HEK293 (cell line): ENCODE results near the gene IFNL1.
"Not testable (repeated sequence)": the region's sequence is repeated elsewhere in the genome, so short reads cannot be mapped to it uniquely, and the experiment has no call there.

ENCODE experiments used
- CTCF ChIA-PET: fragments of 350-600 bp; formaldehyde crosslinking; extraction: SDS; loops from one replicate; lab custom pipeline; 2021; ENCODE audit warnings: antibody characterized with exemption; lab: Yijun Ruan, JAX
- POLR2A ChIA-PET: fragments of 300-600 bp; formaldehyde crosslinking; extraction: SDS; loops from one replicate; lab custom pipeline; 2020; ENCODE audit warnings: antibody characterized with exemption, inconsistent platforms; lab: Yijun Ruan, JAX
- H3K27ac ChIP-seq: fragments of 200-500 bp; sonication (Bioruptor generic); 2 replicates; pipeline ENCODE4 v1.5.1; 2014; ENCODE audit warnings: low read depth, low read length, control low read depth, inconsistent platforms; ENCODE audit errors: extremely low read depth
- H3K36me3 ChIP-seq, 2 experiments: fragments of 200-500 bp in 1 of 2; sonication (Bioruptor generic) in 1 of 2; 1 replicate in 1 of 2; 2 replicates in 1 of 2; pipeline ENCODE4 v1.5.1; 2014 to 2017; ENCODE audit warnings: inconsistent platforms in 2 of 2, low read length in 2 of 2; ENCODE audit not compliant: control insufficient read depth in 2 of 2, insufficient read depth in 1 of 2
- H3K4me1 ChIP-seq: fragments of 200-500 bp; sonication (Bioruptor generic); 2 replicates; pipeline ENCODE4 v1.5.1; 2014; ENCODE audit warnings: mild to moderate bottlenecking, low read length, inconsistent platforms; ENCODE audit not compliant: control insufficient read depth, insufficient read depth
- H3K4me3 ChIP-seq: 2 replicates; pipeline ENCODE4 v1.5.1; 2011; ENCODE audit warnings: low read depth, mild to moderate bottlenecking, control low read depth, low read length, moderate library complexity
- H3K9me3 ChIP-seq: fragments of 200-500 bp; sonication (Bioruptor generic); 2 replicates; pipeline ENCODE4 v1.5.1; 2014; ENCODE audit warnings: low read depth, low read length, inconsistent platforms; ENCODE audit not compliant: control insufficient read depth, insufficient read depth
- GLIS1 ChIP-seq: fragments of 450-650 bp; formaldehyde crosslinking; IDR thresholded peaks from 2 replicates; pipeline ENCODE4 v1.5.1; 2016; ENCODE audit warnings: missing biosample characterization, missing genetic modification characterization
- IKZF3 ChIP-seq: fragments of 450-650 bp; IDR thresholded peaks from 2 replicates; pipeline ENCODE4 v1.5.0; 2018; ENCODE audit warnings: missing biosample characterization, mild to moderate bottlenecking, missing genetic modification characterization, moderate library complexity
- PRDM1 ChIP-seq: fragments of 450-650 bp; formaldehyde crosslinking; IDR thresholded peaks from 2 replicates; pipeline ENCODE4; 2016; ENCODE audit warnings: missing biosample characterization, missing genetic modification characterization
- PRDM2 ChIP-seq: fragments of 450-650 bp; formaldehyde crosslinking; IDR thresholded peaks from 2 replicates; pipeline ENCODE4 v1.5.1; 2016; ENCODE audit warnings: missing biosample characterization, missing genetic modification characterization, borderline replicate concordance
- WT1 ChIP-seq: fragments of 450-650 bp; formaldehyde crosslinking; IDR thresholded peaks from 2 replicates; pipeline ENCODE4 v1.5.1; 2016; ENCODE audit warnings: missing biosample characterization, missing genetic modification characterization
- ZBTB17 ChIP-seq: fragments of 450-650 bp; formaldehyde crosslinking; IDR thresholded peaks from 2 replicates; pipeline ENCODE4 v1.5.1; 2016; ENCODE audit warnings: missing biosample characterization, missing genetic modification characterization
- ZBTB20 ChIP-seq: fragments of 450-650 bp; formaldehyde crosslinking; IDR thresholded peaks from 2 replicates; pipeline ENCODE4 v1.5.1; 2016; ENCODE audit warnings: missing biosample characterization, missing genetic modification characterization
- ZBTB48 ChIP-seq: fragments of 450-650 bp; formaldehyde crosslinking; IDR thresholded peaks from 2 replicates; pipeline ENCODE4 v1.5.1; 2016; ENCODE audit warnings: missing biosample characterization, missing genetic modification characterization
- ZFHX2 ChIP-seq: fragments of 450-650 bp; formaldehyde crosslinking; conservative IDR thresholded peaks from 2 replicates; pipeline ENCODE4 v1.5.1; 2016; ENCODE audit warnings: missing biosample characterization, missing genetic modification characterization
- ZFP37 ChIP-seq: fragments of 450-650 bp; formaldehyde crosslinking; IDR thresholded peaks from 2 replicates; pipeline ENCODE4 v1.5.1; 2016; ENCODE audit warnings: missing biosample characterization, missing genetic modification characterization
- ZNF10 ChIP-seq: fragments of 450-650 bp; formaldehyde crosslinking; IDR thresholded peaks from 2 replicates; pipeline ENCODE4 v1.5.1; 2017; ENCODE audit warnings: missing biosample characterization, missing genetic modification characterization
- ZNF140 ChIP-seq: fragments of 450-650 bp; formaldehyde crosslinking; IDR thresholded peaks from 2 replicates; pipeline ENCODE4 v1.5.1; 2016; ENCODE audit warnings: missing biosample characterization, missing genetic modification characterization
- ZNF239 ChIP-seq: fragments of 450-650 bp; formaldehyde crosslinking; IDR thresholded peaks from 2 replicates; pipeline ENCODE4 v1.5.1; 2016; ENCODE audit warnings: missing biosample characterization, missing genetic modification characterization
- ZNF266 ChIP-seq: fragments of 450-650 bp; formaldehyde crosslinking; IDR thresholded peaks from 2 replicates; pipeline ENCODE4 v1.5.1; 2016; ENCODE audit warnings: missing biosample characterization, missing genetic modification characterization, low read depth
- ZNF362 ChIP-seq: fragments of 450-650 bp; formaldehyde crosslinking; IDR thresholded peaks from 2 replicates; pipeline ENCODE4 v1.5.1; 2016; ENCODE audit warnings: missing biosample characterization, missing genetic modification characterization
- ZNF561 ChIP-seq: fragments of 450-650 bp; IDR thresholded peaks from 2 replicates; pipeline ENCODE4 v1.5.1; 2018; ENCODE audit warnings: missing biosample characterization, missing genetic modification characterization, borderline replicate concordance
- ZNF707 ChIP-seq: fragments of 450-650 bp; formaldehyde crosslinking; IDR thresholded peaks from 2 replicates; pipeline ENCODE4 v1.5.1; 2016; ENCODE audit warnings: missing biosample characterization, missing genetic modification characterization
- ZNF747 ChIP-seq: fragments of 450-650 bp; formaldehyde crosslinking; IDR thresholded peaks from 2 replicates; pipeline ENCODE4 v1.5.1; 2016; ENCODE audit warnings: missing biosample characterization, missing genetic modification characterization
- ZNF76 ChIP-seq: fragments of 450-650 bp; formaldehyde crosslinking; IDR thresholded peaks from 2 replicates; pipeline ENCODE4; 2016; ENCODE audit warnings: low read depth, missing biosample characterization, missing genetic modification characterization, borderline replicate concordance
- ZNF785 ChIP-seq: fragments of 450-650 bp; formaldehyde crosslinking; IDR thresholded peaks from 2 replicates; pipeline ENCODE4 v1.5.1; 2016; ENCODE audit warnings: missing biosample characterization, missing genetic modification characterization
- ZSCAN30 ChIP-seq: fragments of 450-650 bp; IDR thresholded peaks from 2 replicates; pipeline ENCODE4 v1.5.1; 2018; ENCODE audit warnings: missing biosample characterization, mild to moderate bottlenecking, missing genetic modification characterization, moderate library complexity
- ZXDB ChIP-seq: fragments of 450-650 bp; formaldehyde crosslinking; IDR thresholded peaks from 2 replicates; pipeline ENCODE4 v1.5.1; 2016; ENCODE audit warnings: missing biosample characterization, missing genetic modification characterization
- TF ChIP-seq, protein P1 (sequence below): fragments of 450-650 bp; formaldehyde crosslinking; IDR thresholded peaks from 2 replicates; pipeline ENCODE4 v1.5.1; 2016; ENCODE audit warnings: missing biosample characterization, missing genetic modification characterization, low read depth

The IFNL1 gene

DNA sequence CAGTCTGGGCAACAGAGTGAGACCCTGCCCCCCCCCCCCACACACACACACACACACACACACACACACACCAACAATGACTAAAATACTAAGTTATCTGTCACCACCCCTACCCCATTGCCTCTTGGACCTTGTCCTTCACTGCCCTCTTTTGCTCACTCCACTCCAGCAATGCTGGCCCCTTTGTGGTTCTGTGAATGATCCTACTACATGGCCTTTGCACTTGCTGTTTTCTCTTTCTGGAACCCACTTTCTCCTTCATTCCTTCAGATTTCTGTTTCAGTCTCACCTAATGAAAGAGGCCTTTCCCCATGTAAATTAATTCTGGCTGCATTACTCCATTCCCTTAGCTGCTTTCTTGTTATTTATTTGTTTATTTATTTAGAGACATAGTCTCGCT, 43.5 kb downstream of the IFNL1 start (continued):
- TF ChIP-seq ZNF362 = no peak
- TF ChIP-seq, all 188 proteins: peak for 4

DNA sequence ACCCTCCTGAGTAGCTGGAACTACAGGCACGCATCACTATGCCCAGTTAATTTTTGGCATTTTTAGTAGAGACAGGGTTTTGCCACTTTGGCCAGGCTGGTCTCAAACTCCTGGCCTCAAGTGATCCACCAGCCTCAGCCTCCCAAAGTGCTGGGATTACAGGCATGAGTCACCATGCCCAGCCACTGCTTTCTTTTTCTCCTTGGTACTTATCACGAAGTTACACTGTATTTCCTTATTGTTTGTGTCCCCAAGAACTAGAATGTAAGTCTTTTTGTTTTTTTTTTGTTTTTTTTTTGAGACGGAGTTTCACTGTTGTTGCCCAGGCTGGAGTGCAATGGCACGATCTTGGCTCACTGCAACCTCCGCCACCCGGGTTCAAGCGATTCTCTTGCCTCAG, 43.9 kb downstream of the IFNL1 start:
- ChIA-PET POLR2A (interaction anchor here (1.5 to 1.7 kb wide), 2 partner anchors 29 to 51 kb away, joined by 3 read pairs; partner anchors contain the start of genes MED29 and PAF1), CTCF (interaction anchor here (0.7 to 3.5 kb wide), 5 partner anchors 9 to 378 kb away, joined by 3 to 14 read pairs (median 4); no protein-coding TSS in a partner anchor)
- not testable (repeated sequence) for H3K9me3 ChIP-seq
- peaks cover 11 to 16% of the 10 kb centered on the region in 2 experiments for H3K36me3 ChIP-seq
- TF ChIP-seq ZNF785 (tag by site-specific recombination) (peak; percentile 5; the same call in 1 of the 2 replicates), ZNF10 (tag by site-specific recombination) (0 out of 2 replicates have a peak, but pooled peaks have one; percentile 43), ZFP37 (tag by site-specific recombination) (0 out of 2 replicates have a peak, but pooled peaks have one; percentile 21), ZBTB17 (tag by site-specific recombination) (0 out of 2 replicates have a peak, but pooled peaks have one; percentile 31), ZNF747 (tag by site-specific recombination) (0 out of 2 replicates have a peak, but pooled peaks have one; percentile 25)
- TF ChIP-seq, protein P1, sequence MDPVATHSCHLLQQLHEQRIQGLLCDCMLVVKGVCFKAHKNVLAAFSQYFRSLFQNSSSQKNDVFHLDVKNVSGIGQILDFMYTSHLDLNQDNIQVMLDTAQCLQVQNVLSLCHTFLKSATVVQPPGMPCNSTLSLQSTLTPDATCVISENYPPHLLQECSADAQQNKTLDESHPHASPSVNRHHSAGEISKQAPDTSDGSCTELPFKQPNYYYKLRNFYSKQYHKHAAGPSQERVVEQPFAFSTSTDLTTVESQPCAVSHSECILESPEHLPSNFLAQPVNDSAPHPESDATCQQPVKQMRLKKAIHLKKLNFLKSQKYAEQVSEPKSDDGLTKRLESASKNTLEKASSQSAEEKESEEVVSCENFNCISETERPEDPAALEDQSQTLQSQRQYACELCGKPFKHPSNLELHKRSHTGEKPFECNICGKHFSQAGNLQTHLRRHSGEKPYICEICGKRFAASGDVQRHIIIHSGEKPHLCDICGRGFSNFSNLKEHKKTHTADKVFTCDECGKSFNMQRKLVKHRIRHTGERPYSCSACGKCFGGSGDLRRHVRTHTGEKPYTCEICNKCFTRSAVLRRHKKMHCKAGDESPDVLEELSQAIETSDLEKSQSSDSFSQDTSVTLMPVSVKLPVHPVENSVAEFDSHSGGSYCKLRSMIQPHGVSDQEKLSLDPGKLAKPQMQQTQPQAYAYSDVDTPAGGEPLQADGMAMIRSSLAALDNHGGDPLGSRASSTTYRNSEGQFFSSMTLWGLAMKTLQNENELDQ (tag by site-specific recombination) = peak; percentile 2; the same call in 1 of the 2 replicates
- TF ChIP-seq, all 188 proteins: peak for 6; not testable (repeated sequence) for 182
- H3K27ac ChIP-seq, H3K4me3 ChIP-seq: not testable (repeated sequence)
- H3K4me1 ChIP-seq = peaks cover 22% of the 10 kb centered on the region

- Histone ChIP-seq H3K27ac (peak overlapping the region; percentile 90), H3K36me3 (peaks cover 21 to 27% of the 10 kb centered on the region in 2 experiments), H3K4me3 (peak overlapping the region; percentile 52), H3K4me1 (peaks cover 33% of the 10 kb centered on the region), H3K9me3 (no peaks in the 10 kb centered on the region)
- ChIA-PET CTCF (interaction anchor here (0.7 to 3.5 kb wide), 7 partner anchors 9 to 290 kb away, joined by 3 to 14 read pairs (median 4); partner anchors contain the start of gene SYCN), POLR2A (interaction anchor here (0.6 to 1.9 kb wide), 10 partner anchors 10 to 664 kb away, joined by 3 to 26 read pairs (median 5); partner anchors contain the start of genes MED29, PAF1 and RPS16)
- TF ChIP-seq ZNF561 (tag by site-specific recombination) = no peak
- no peak for TF ChIP-seq ZSCAN30 (tag by site-specific recombination)
- TF ChIP-seq WT1 = peak; percentile 83
- 0 out of 2 replicates have a peak, but pooled peaks have one; percentile 17 for TF ChIP-seq IKZF3 (tag by site-specific recombination)
- no peak for TF ChIP-seq ZXDB (tag by site-specific recombination)
- no peak for TF ChIP-seq PRDM1
- TF ChIP-seq ZBTB20 = peak; percentile 93
- peak; percentile 2; the same call in 1 of the 2 replicates for TF ChIP-seq GLIS1 (tag by site-specific recombination)
- TF ChIP-seq ZNF76 (tag by site-specific recombination) = peak; percentile 73; the same call in 1 of the 2 replicates
- TF ChIP-seq ZNF785 (tag by site-specific recombination) = no peak; the same call in 1 of the 2 replicates
- no peak; the same call in 1 of the 2 replicates for TF ChIP-seq ZBTB48 (tag by site-specific recombination)
- TF ChIP-seq ZNF140 (tag by site-specific recombination) = no peak
- TF ChIP-seq ZNF239 (tag by site-specific recombination) = peak; percentile 51; the same call in 1 of the 2 replicates
- TF ChIP-seq ZFHX2 (tag by site-specific recombination) = peak; percentile 80
- 0 out of 2 replicates have a peak, but pooled peaks have one; percentile 6 for TF ChIP-seq ZNF266 (tag by site-specific recombination)
- TF ChIP-seq PRDM2 = 0 out of 2 replicates have a peak, but pooled peaks have one; percentile 36
- TF ChIP-seq ZNF707 (tag by site-specific recombination) = no peak
Measured at GRCh38 chr19:39341129-39341718, 45.0 kb downstream of the IFNL1 start.
